Liver (tissue), 3 donors: Measurements from ENCODE around the gene CRTAP.

Experiments used
- EGR1 ChIP-seq, 2 donors: IDR thresholded peaks; 2 replicates each; pipeline ENCODE4 v1.6.1; 2016 to 2018; ENCODE audit warnings: antibody characterized with exemption in 2 of 2, low read depth in 2 of 2
- GABPA ChIP-seq, 2 donors: IDR thresholded peaks in 1 of 2; conservative IDR thresholded peaks in 1 of 2; 2 replicates each; pipeline ENCODE4 v1.6.1; 2016; ENCODE audit warnings: antibody characterized with exemption in 2 of 2, mild to moderate bottlenecking in 1 of 2, moderate library complexity in 1 of 2
- HNF4A ChIP-seq, 2 donors: conservative IDR thresholded peaks; 2 replicates each; pipeline ENCODE4 v1.6.1; 2016; ENCODE audit warnings: antibody characterized with exemption in 2 of 2, mild to moderate bottlenecking in 2 of 2
- YY1 ChIP-seq: IDR thresholded peaks from 2 replicates; pipeline ENCODE4 v1.6.1; 2016; ENCODE audit warnings: antibody characterized with exemption, mild to moderate bottlenecking
- ZBTB33 ChIP-seq: IDR thresholded peaks from 2 replicates; pipeline ENCODE4 v1.6.1; 2016; ENCODE audit warnings: antibody characterized with exemption
- TF ChIP-seq, protein P1 (sequence below): fragments of 150-350 bp; IDR thresholded peaks from 2 replicates; pipeline ENCODE4 v1.5.1; 2017; ENCODE audit warnings: improper control_type of control experiment, low read depth, low read length; ENCODE audit not compliant: missing input control
- TF ChIP-seq, protein P2 (sequence below): IDR thresholded peaks from 2 replicates; pipeline ENCODE4 v1.6.1; 2016; ENCODE audit warnings: antibody characterized with exemption
- donor health status: healthy.
- donor health status: healthy.

- TF ChIP-seq, protein P1, sequence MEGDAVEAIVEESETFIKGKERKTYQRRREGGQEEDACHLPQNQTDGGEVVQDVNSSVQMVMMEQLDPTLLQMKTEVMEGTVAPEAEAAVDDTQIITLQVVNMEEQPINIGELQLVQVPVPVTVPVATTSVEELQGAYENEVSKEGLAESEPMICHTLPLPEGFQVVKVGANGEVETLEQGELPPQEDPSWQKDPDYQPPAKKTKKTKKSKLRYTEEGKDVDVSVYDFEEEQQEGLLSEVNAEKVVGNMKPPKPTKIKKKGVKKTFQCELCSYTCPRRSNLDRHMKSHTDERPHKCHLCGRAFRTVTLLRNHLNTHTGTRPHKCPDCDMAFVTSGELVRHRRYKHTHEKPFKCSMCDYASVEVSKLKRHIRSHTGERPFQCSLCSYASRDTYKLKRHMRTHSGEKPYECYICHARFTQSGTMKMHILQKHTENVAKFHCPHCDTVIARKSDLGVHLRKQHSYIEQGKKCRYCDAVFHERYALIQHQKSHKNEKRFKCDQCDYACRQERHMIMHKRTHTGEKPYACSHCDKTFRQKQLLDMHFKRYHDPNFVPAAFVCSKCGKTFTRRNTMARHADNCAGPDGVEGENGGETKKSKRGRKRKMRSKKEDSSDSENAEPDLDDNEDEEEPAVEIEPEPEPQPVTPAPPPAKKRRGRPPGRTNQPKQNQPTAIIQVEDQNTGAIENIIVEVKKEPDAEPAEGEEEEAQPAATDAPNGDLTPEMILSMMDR = no peak
- no peak for TF ChIP-seq EGR1 (IDR thresholded peaks at IDR 0.05; ENCODE audit: low read depth in 2 of 2)
- TF ChIP-seq GABPA (IDR thresholded peaks at IDR 0.05 in 1 of 2, conservative IDR thresholded peaks at IDR 0.05 in 1 of 2) = no peak
- TF ChIP-seq, protein P2, sequence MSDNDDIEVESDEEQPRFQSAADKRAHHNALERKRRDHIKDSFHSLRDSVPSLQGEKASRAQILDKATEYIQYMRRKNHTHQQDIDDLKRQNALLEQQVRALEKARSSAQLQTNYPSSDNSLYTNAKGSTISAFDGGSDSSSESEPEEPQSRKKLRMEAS = no peak
- no peak for TF ChIP-seq HNF4A (conservative IDR thresholded peaks at IDR 0.05)
- TF ChIP-seq ZBTB33 = no peak
- TF ChIP-seq YY1 = peak; percentile 53
These were observed 1.4 kb downstream of the CRTAP start for GRCh38 chr3:33115024-33115768.
